Keratinocyte (primary cell): Measurements from ENCODE around the gene AUH. TPM values are rescaled to one million over a fixed set of nuclear protein-coding genes. Genes with fewer than 3 reads are reported as not detected.

Experiments used
- DNase-seq: peaks from one replicate; pipeline ENCODE4 v3.0.0-alpha.2; 2011; ENCODE audit warnings: low read depth, missing footprints, low spot score
- FAIRE-seq: peaks from 2 replicates; lab custom pipeline; 2011; peaks lifted over from hg19 to GRCh38; lab: Jason Lieb, UNC
- H2AFZ ChIP-seq: 2 replicates; pipeline ENCODE4 v1.6.0; 2012; ENCODE audit warnings: low read length, control low read depth, inconsistent platforms; ENCODE audit not compliant: control insufficient read depth
- H3K27ac ChIP-seq: 2 replicates; pipeline ENCODE4 v1.5.1; 2011; ENCODE audit warnings: low read length; ENCODE audit not compliant: control insufficient read depth, insufficient read depth
- H3K27me3 ChIP-seq: 3 replicates; pipeline ENCODE4 v1.6.0; 2011; ENCODE audit warnings: low read length; ENCODE audit not compliant: control insufficient read depth, insufficient read depth; ENCODE audit errors: extremely low read depth
- H3K36me3 ChIP-seq, 2 experiments: 2 replicates in 1 of 2; 3 replicates in 1 of 2; pipeline ENCODE4 v1.5.1; 2011; ENCODE audit warnings: low read length in 2 of 2, mild to moderate bottlenecking in 1 of 2; ENCODE audit not compliant: control insufficient read depth in 2 of 2, insufficient read depth in 2 of 2; ENCODE audit errors: extremely low read depth in 1 of 2
- H3K4me1 ChIP-seq: 3 replicates; pipeline ENCODE4 v1.5.1; 2011; ENCODE audit warnings: low read length; ENCODE audit not compliant: control insufficient read depth, insufficient read depth; ENCODE audit errors: extremely low read depth
- H3K4me2 ChIP-seq: 3 replicates; pipeline ENCODE4 v1.6.0; 2011; ENCODE audit warnings: low read depth, low read length; ENCODE audit not compliant: control insufficient read depth, insufficient read depth; ENCODE audit errors: extremely low read depth
- H3K4me3 ChIP-seq, 3 experiments: fragments of 200-600 bp in 1 of 3; sonication (generic) in 1 of 3; 2 replicates in 2 of 3; 3 replicates in 1 of 3; pipeline ENCODE4 v1.5.1; 2011 to 2016; ENCODE audit warnings: low read length in 3 of 3, mild to moderate bottlenecking in 3 of 3, control low read depth in 2 of 3, inconsistent platforms in 1 of 3, low read depth in 1 of 3, mixed read lengths in 1 of 3, mixed run types in 1 of 3, moderate library complexity in 1 of 3; ENCODE audit not compliant: control insufficient read depth in 2 of 3, insufficient read depth in 2 of 3; ENCODE audit errors: extremely low read depth in 1 of 3
- H3K79me2 ChIP-seq: 2 replicates; pipeline ENCODE4 v1.6.0; 2012; ENCODE audit warnings: low read length; ENCODE audit not compliant: control insufficient read depth, insufficient read depth
- H3K9ac ChIP-seq: 3 replicates; pipeline ENCODE4 v1.6.0; 2011; ENCODE audit warnings: low read length; ENCODE audit not compliant: control insufficient read depth, insufficient read depth; ENCODE audit errors: extremely low read depth
- H3K9me1 ChIP-seq: 3 replicates; pipeline ENCODE4 v1.6.0; 2011; ENCODE audit warnings: low read length; ENCODE audit not compliant: control insufficient read depth, insufficient read depth; ENCODE audit errors: extremely low read depth
- H3K9me3 ChIP-seq: 2 replicates; pipeline ENCODE4 v1.5.1; 2012; ENCODE audit warnings: low read depth, low read length; ENCODE audit not compliant: control insufficient read depth
- H4K20me1 ChIP-seq: 3 replicates; pipeline ENCODE4 v1.6.0; 2011; ENCODE audit warnings: low read length; ENCODE audit not compliant: control insufficient read depth, insufficient read depth; ENCODE audit errors: extremely low read depth
- EZH2 ChIP-seq: IDR thresholded peaks from one replicate; pipeline ENCODE4 v1.6.1; 2012; ENCODE audit warnings: inconsistent platforms, mild to moderate bottlenecking, low read length, moderate library complexity
- dilution Hi-C: fragments of 300-500 bp; cut with MboI; formaldehyde crosslinking; loops from one replicate; pipeline ENCODE4 v1.7.0; 2020; ENCODE audit warnings: low sequenced_read_pairs; ENCODE audit not compliant: extremely low pct_ligation_motif_present
- polyA plus RNA-seq, 5 experiments: library from polyadenylated mRNA; depleted of rRNA in 3 of 5; stranded (reverse) in 3 of 5; stranded (forward) in 1 of 5; unstranded in 1 of 5; fragments of >200 nt; gene quantifications; 1 replicate in 1 of 5; 2 replicates in 3 of 5; 3 replicates in 1 of 5; pipeline versions ENCODE4 v1.2.1 to v1.2.3, GENCODE V29; 2011 to 2012; ENCODE audit warnings: missing spikeins in 2 of 5, low read depth in 1 of 5, low replicate concordance in 1 of 5
- TF ChIP-seq, protein P1 (sequence below), 3 experiments: IDR thresholded peaks in 1 of 3; conservative IDR thresholded peaks in 1 of 3; optimal IDR thresholded peaks in 1 of 3; 2 replicates in 2 of 3; 3 replicates in 1 of 3; pipeline versions ENCODE3 to v1.5.1; 2011; ENCODE audit warnings: low read length in 3 of 3, mild to moderate bottlenecking in 3 of 3, moderate library complexity in 2 of 3, control low read depth in 1 of 3, inconsistent platforms in 1 of 3; ENCODE audit not compliant: insufficient read depth in 2 of 3; ENCODE audit errors: extremely low read depth in 1 of 3

AUH gene
- polyA plus RNA-seq, 1 donor (not counting 4 experiments of a cell fraction or from before 2014, with no cell fraction given), result 5.5 TPM

DNA sequence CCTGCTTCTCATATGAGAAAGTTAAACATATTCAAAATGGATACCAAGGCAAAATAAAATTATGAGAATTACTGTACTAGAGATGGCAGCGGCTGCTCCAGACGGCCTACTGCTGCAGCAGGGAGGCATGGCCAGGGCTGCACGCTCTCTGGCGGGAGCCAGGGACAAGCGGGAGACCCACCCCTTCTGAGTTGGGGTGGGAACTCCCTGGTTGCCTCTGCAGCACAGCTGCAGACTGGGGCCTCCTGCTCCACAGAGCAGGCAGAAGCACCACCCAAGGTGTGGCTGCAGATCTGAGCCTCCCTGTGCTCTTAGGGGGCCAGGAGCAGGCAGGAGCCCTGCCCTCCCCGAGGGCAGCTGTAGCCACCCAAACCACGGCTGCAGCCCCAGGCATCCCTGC, 2.3 kb upstream of the AUH start:
- Histone ChIP-seq H3K36me3 (peaks cover 0 to 3% of the 10 kb centered on the region in 2 experiments), H3K27me3 (no peaks in the 10 kb centered on the region), H2AFZ (no peak overlapping the region), H3K9me1 (no peaks in the 10 kb centered on the region), H3K9me3 (no peaks in the 10 kb centered on the region), H3K79me2 (peaks cover 16% of the 10 kb centered on the region), H3K27ac (no peak overlapping the region), H3K4me1 (peaks cover 18% of the 10 kb centered on the region), H4K20me1 (no peaks in the 10 kb centered on the region), H3K4me3 (no peak overlapping the region), H3K9ac (no peak overlapping the region), H3K4me2 (no peak overlapping the region)
- dilution Hi-C loops, result no loop called here
- DNase-seq, result no peak
- no peak for FAIRE-seq
- no peak for TF ChIP-seq EZH2
- TF ChIP-seq, protein P1, sequence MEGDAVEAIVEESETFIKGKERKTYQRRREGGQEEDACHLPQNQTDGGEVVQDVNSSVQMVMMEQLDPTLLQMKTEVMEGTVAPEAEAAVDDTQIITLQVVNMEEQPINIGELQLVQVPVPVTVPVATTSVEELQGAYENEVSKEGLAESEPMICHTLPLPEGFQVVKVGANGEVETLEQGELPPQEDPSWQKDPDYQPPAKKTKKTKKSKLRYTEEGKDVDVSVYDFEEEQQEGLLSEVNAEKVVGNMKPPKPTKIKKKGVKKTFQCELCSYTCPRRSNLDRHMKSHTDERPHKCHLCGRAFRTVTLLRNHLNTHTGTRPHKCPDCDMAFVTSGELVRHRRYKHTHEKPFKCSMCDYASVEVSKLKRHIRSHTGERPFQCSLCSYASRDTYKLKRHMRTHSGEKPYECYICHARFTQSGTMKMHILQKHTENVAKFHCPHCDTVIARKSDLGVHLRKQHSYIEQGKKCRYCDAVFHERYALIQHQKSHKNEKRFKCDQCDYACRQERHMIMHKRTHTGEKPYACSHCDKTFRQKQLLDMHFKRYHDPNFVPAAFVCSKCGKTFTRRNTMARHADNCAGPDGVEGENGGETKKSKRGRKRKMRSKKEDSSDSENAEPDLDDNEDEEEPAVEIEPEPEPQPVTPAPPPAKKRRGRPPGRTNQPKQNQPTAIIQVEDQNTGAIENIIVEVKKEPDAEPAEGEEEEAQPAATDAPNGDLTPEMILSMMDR (optimal IDR thresholded peaks at IDR 0.05 in 1 of 3, IDR thresholded peaks at IDR 0.05 in 1 of 3, conservative IDR thresholded peaks at IDR 0.05 in 1 of 3; ENCODE audit: extremely low read depth in 1 of 3, insufficient read depth in 2 of 3, low read length in 3 of 3), result no peak

DNA sequence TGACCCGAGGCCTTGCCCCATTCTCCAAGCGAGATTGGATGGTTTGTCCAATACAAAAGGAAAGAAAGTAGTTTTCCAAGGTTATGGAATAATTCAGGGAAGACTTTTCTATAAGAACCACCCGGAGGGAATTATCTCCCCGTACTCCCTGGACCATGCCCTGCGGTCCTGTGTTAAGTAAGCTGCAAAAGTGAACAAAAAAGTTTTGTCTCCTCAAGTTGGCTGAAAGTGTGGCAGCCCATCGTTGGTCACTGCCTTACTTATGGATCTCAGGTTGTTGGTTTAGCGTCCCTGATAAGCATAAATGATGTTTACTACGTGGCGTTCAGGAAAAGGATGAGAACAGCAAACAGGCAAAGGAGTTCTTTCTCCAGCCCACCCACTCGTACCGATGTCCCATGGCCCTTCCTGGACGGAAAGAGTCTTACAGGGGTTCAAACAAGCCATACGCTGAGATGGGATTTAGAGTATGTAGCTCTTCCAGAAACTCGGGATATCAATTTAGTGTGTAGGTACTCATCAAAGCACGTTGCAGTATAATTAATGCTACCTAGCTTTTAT, 413 bp upstream of the AUH start:
- Histone ChIP-seq H3K27ac (no peak overlapping the region), H3K9me1 (no peaks in the 10 kb centered on the region)
- FAIRE-seq, result peak; percentile 41

More for the DNA sequence above, 413 bp upstream of the AUH start:
- TF ChIP-seq EZH2, result no peak
- TF ChIP-seq, protein P1 (optimal IDR thresholded peaks at IDR 0.05 in 1 of 3, IDR thresholded peaks at IDR 0.05 in 1 of 3, conservative IDR thresholded peaks at IDR 0.05 in 1 of 3; ENCODE audit: extremely low read depth in 1 of 3, insufficient read depth in 2 of 3, low read length in 3 of 3), result no peak
- Histone ChIP-seq H3K79me2 (peaks cover 16% of the 10 kb centered on the region), H3K9ac (no peak overlapping the region), H2AFZ (peak overlapping the region; percentile 78), H3K9me3 (no peaks in the 10 kb centered on the region), H3K4me2 (peak overlapping the region; percentile 90), H3K27me3 (no peaks in the 10 kb centered on the region), H4K20me1 (no peaks in the 10 kb centered on the region), H3K36me3 (peaks cover 0 to 4% of the 10 kb centered on the region in 2 experiments), H3K4me3 (peak overlapping the region in 2 of 3 experiments; percentile 63 to 74), H3K4me1 (peaks cover 18% of the 10 kb centered on the region)
- DNase-seq, result no peak
- dilution Hi-C loops, result no loop called here
